ENCODE results near the gene SART1. TPM values are rescaled to one million over a fixed set of nuclear protein-coding genes. Genes with fewer than 3 reads are reported as not detected.

SART1 gene
- total RNA-seq, 4 donors from 2014 or later, result 49.6 to 73.7 (median 62.3) TPM

DNA sequence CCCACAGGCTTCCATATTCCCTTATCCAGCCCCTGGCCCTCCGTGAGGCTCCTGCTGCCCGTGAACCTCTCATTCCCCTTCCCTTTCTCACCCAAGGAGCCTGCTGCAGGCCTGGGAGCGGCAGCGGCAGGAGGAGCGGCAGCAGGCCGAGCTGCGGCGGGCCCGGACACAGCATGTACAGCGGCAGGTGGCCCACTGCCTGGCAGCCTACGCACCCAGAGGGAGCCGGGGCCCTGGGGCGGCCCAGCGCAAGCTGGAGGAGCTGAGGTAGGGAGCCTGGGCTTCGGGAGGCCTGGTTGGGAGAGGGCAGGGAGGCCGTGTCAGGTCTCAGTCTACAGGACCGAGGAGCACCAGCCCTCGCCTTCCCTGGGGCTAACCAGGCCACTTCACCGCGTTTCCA is 8.1 kb upstream of the SART1 start:
- H3K27ac ChIP-seq, result no peak overlapping the region
- no peaks in the 10 kb centered on the region for H3K9me3 ChIP-seq
- H3K4me1 ChIP-seq, result no peaks in the 10 kb centered on the region
- WGBS, 2 donors, result 87 to 88% methylated on average over 13 to 14 of the region's 20 CpGs
- no peak overlapping the region for H3K4me3 ChIP-seq
- DNase-seq (ENCODE audit: low spot score in 2 of 2), result no peak
- H3K36me3 ChIP-seq, result no peaks in the 10 kb centered on the region
- peaks cover 0 to 12% of the 10 kb centered on the region in 2 donors for H3K27me3 ChIP-seq
- TF ChIP-seq POLR2A (IDR thresholded peaks at IDR 0.05) (no peak), EP300 (IDR thresholded peaks at IDR 0.05) (no peak)
- TF ChIP-seq, protein P1, sequence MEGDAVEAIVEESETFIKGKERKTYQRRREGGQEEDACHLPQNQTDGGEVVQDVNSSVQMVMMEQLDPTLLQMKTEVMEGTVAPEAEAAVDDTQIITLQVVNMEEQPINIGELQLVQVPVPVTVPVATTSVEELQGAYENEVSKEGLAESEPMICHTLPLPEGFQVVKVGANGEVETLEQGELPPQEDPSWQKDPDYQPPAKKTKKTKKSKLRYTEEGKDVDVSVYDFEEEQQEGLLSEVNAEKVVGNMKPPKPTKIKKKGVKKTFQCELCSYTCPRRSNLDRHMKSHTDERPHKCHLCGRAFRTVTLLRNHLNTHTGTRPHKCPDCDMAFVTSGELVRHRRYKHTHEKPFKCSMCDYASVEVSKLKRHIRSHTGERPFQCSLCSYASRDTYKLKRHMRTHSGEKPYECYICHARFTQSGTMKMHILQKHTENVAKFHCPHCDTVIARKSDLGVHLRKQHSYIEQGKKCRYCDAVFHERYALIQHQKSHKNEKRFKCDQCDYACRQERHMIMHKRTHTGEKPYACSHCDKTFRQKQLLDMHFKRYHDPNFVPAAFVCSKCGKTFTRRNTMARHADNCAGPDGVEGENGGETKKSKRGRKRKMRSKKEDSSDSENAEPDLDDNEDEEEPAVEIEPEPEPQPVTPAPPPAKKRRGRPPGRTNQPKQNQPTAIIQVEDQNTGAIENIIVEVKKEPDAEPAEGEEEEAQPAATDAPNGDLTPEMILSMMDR (IDR thresholded peaks at IDR 0.05), result no peak

DNA sequence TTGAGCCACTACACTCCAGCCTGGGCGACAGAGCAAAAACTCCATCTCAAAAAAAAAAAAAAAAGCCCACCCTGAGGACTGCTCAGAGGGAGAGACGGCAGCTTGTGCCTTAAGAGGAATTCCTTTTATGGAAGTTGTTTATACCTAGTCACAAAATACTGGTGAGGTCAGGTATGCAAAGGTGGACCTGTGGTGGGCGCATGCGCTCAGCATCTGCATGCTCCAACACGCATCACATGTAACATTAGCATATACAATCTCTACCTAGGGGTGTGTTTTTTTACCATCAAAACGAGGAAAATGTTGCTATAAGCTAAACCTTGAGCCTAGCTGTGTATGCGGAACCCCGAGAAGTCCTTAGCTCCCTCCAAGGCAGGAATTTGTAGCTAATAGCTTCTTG is 6.8 kb upstream of the SART1 start:
- no peak overlapping the region for H3K27ac ChIP-seq
- TF ChIP-seq EP300 (IDR thresholded peaks at IDR 0.05) (no peak), POLR2A (IDR thresholded peaks at IDR 0.05) (no peak)
- TF ChIP-seq, protein P1 (IDR thresholded peaks at IDR 0.05), result no peak
- H3K4me1 ChIP-seq, result no peaks in the 10 kb centered on the region
- H3K9me3 ChIP-seq, result no peaks in the 10 kb centered on the region
- no peak for DNase-seq (ENCODE audit: low spot score in 2 of 2)
- 72 to 74% methylated on average over 8 of the region's 8 CpGs for WGBS, 2 donors
- H3K4me3 ChIP-seq, result no peak overlapping the region
- H3K27me3 ChIP-seq, result peaks cover 0 to 12% of the 10 kb centered on the region in 2 donors
- no peaks in the 10 kb centered on the region for H3K36me3 ChIP-seq

DNA sequence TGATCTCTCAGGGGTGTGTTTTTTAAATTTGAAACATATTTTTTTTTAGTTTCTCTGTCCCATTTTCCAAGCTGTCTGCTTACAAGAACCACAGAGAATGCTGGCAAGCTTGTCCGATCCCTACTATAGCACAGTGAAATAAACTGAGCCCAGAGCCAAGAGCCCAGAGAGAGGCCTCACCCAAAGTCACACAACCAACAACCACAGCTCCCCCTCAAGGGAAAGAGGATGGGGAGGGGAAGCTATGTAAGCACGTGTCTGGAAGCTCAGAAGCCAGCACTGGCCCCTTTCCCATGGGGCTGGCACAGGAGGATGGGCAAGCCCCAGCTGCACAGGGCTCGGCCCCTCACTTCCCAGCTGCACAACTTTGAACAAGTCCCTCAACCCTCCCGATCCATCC is 3.2 kb upstream of the SART1 start:
- Histone ChIP-seq H3K27me3 (peaks cover 0 to 12% of the 10 kb centered on the region in 2 donors), H3K27ac (no peak overlapping the region), H3K4me1 (peaks cover 0 to 17% (median 13%) of the 10 kb centered on the region in 4 donors), H3K4me3 (no peak overlapping the region), H3K36me3 (no peaks in the 10 kb centered on the region), H3K9me3 (no peaks in the 10 kb centered on the region)
- TF ChIP-seq EP300 (IDR thresholded peaks at IDR 0.05), result no peak
- DNase-seq (ENCODE audit: low spot score in 2 of 2), result no peak
- 64 to 73% methylated on average over 4 of the region's 4 CpGs for WGBS, 2 donors

DNA sequence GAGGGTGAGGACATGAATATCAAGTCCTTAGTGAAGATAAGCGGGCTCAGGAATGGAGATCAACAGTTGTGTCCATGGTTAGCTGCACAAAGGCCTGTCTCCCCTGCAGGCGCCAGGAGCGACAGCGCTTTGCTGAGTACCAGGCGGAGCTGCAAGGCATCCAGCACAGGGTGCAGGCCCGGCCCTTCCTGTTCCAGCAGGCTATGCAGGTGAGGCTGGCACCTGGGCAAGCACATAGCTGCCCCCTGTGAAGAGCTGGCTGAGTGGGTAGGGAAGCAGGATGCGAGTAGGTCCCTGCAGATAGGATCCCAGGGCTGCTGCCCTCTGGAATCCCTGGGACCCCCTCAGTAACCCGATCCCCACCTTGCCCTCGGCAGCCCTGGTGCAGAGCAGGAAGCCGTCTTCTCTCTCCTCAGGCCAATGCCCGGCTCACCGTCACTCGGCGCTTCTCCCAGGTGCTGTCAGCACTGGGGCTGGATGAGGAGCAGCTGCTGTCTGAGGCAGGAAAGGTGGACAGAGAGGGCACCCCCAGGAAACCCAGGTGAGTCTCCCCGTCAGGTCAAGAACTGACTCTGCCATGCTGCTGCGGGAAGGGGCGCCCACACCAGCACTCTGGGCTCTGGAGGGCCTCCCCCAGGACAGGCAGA is 2.6 kb upstream of the SART1 start:
- WGBS, 2 donors, result 60 to 68% methylated on average over 9 to 13 of the region's 17 CpGs
- H3K4me3 ChIP-seq, result no peak overlapping the region
- H3K27me3 ChIP-seq, result peaks cover 0 to 12% of the 10 kb centered on the region in 2 donors
- TF ChIP-seq, protein P1 (IDR thresholded peaks at IDR 0.05), result no peak
- TF ChIP-seq EP300 (IDR thresholded peaks at IDR 0.05) (no peak), POLR2A (IDR thresholded peaks at IDR 0.05) (no peak)
- DNase-seq (ENCODE audit: low spot score in 2 of 2), result no peak
- peaks cover 0 to 3% (median 0%) of the 10 kb centered on the region in 3 donors for H3K36me3 ChIP-seq
- peaks cover 0 to 23% (median 20%) of the 10 kb centered on the region in 4 donors for H3K4me1 ChIP-seq
- no peaks in the 10 kb centered on the region for H3K9me3 ChIP-seq
- H3K27ac ChIP-seq, result no peak overlapping the region

DNA sequence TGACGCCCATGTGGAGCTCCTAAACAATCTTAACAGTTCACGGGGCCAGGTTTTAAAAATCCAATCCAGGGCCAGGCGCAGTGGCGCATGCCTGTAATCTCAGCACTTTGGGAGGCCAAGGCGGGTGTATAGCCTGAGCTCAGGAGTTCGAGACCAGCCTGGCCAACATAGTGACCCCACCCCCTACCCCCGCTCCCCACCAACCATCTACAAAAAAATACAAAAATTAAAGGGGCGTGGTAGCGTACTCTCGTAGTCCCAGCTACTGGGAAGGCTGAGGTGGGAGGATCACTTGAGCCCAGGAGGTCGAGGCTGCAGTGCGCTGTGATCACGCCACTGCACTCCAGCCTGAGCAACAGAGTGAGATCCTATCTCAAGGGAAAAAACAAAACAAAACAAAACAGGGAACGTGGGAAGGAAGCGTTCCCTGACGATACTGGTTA is 689 bp upstream of the SART1 start:
- Histone ChIP-seq H3K4me1 (peaks cover 0 to 34% (median 21%) of the 10 kb centered on the region in 4 donors), H3K4me3 (peak overlapping the region; percentile 91 to 100 (median 96)), H3K27me3 (no peaks in the 10 kb centered on the region), H3K27ac (peak overlapping the region; percentile 76 to 96 (median 90)), H3K36me3 (peaks cover 0 to 22% (median 11%) of the 10 kb centered on the region in 3 donors), H3K9me3 (no peaks in the 10 kb centered on the region)
- TF ChIP-seq POLR2A (IDR thresholded peaks at IDR 0.05) (no peak), EP300 (IDR thresholded peaks at IDR 0.05) (no peak)
- TF ChIP-seq, protein P1 (IDR thresholded peaks at IDR 0.05), result no peak
- 47 to 54% methylated on average over 16 of the region's 16 CpGs for WGBS, 2 donors
- no peak for DNase-seq (ENCODE audit: low spot score in 2 of 2)

Measured in tibial nerve (tissue), 4 donors.